ENCODE results near the gene RNF166. TPM values are rescaled to one million over a fixed set of nuclear protein-coding genes. Genes with fewer than 3 reads are reported as not detected.

The RNF166 gene
- total and polyA plus RNA-seq, 2 donors (not counting 3 experiments of a cell fraction or from before 2014, with no cell fraction given), result 27.6 to 38.8 TPM

- H2AFZ ChIP-seq (ENCODE audit: low read depth, low read length), result no peak overlapping the region
- no peaks in the 10 kb centered on the region for H4K20me1 ChIP-seq (replicated peaks; ENCODE audit: control insufficient read depth, extremely low read depth, insufficient read depth, low read length)
- no peak overlapping the region for H3K4me3 ChIP-seq (replicated peaks in 1 of 3; ENCODE audit: insufficient read depth in 1 of 3, low read depth in 1 of 3, low read length in 3 of 3)
- peaks cover 2% of the 10 kb centered on the region for H3K79me2 ChIP-seq (ENCODE audit: control insufficient read depth, insufficient read depth, low read length)
- no peak overlapping the region for H3K4me2 ChIP-seq (ENCODE audit: insufficient read depth, low read length)
- TF ChIP-seq POLR2AphosphoS5 (IDR thresholded peaks at IDR 0.05; ENCODE audit: insufficient read depth, low read depth, low read length), result no peak
- no peak for TF ChIP-seq JUN (IDR thresholded peaks at IDR 0.05; ENCODE audit: borderline replicate concordance, insufficient read depth, insufficient read length, low read depth)
- TF ChIP-seq, protein P1, sequence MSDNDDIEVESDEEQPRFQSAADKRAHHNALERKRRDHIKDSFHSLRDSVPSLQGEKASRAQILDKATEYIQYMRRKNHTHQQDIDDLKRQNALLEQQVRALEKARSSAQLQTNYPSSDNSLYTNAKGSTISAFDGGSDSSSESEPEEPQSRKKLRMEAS (IDR thresholded peaks at IDR 0.05; ENCODE audit: insufficient read depth, insufficient read length), result no peak
- no peak for TF ChIP-seq FOS (IDR thresholded peaks at IDR 0.05; ENCODE audit: borderline replicate concordance, insufficient read depth, low read length)
- TF ChIP-seq MYC (IDR thresholded peaks at IDR 0.05; ENCODE audit: low read depth, low read length), result no peak
- no peak for TF ChIP-seq POLR2A (IDR thresholded peaks at IDR 0.05; ENCODE audit: low read depth, low read length)
- no peak for TF ChIP-seq EZH2 (IDR thresholded peaks at IDR 0.05; ENCODE audit: borderline replicate concordance, low read depth, low read length, severe bottlenecking)
- no peak for TF ChIP-seq CTCF (IDR thresholded peaks at IDR 0.05; ENCODE audit: extremely low read depth in 1 of 2, insufficient read depth in 1 of 2, low read depth in 1 of 2, low read length in 2 of 2)
- TF ChIP-seq GATA2 (IDR thresholded peaks at IDR 0.05; ENCODE audit: insufficient read depth, insufficient read length, low read depth, low read length), result no peak
- H3K27ac ChIP-seq (ENCODE audit: insufficient read depth, low read depth, low read length), result no peak overlapping the region
- H3K9me1 ChIP-seq (replicated peaks; ENCODE audit: control insufficient read depth, extremely low read depth, insufficient read depth, low read length), result no peaks in the 10 kb centered on the region
- ChIA-PET CTCF (no interaction called here), POLR2A (no interaction called here)
- H3K36me3 ChIP-seq (ENCODE audit: control insufficient read depth in 2 of 2, extremely low read depth in 1 of 2, insufficient read depth in 2 of 2, low read length in 2 of 2), result peaks cover 15 to 71% of the 10 kb centered on the region in 2 experiments
- intact Hi-C loops (cut with micrococcal nuclease), result no loop called here
- H3K4me1 ChIP-seq (ENCODE audit: control insufficient read depth, extremely low read depth, insufficient read depth, low read length), result no peaks in the 10 kb centered on the region
- no peaks in the 10 kb centered on the region for H3K9me3 ChIP-seq (replicated peaks; ENCODE audit: control insufficient read depth, insufficient read depth, low read length)
- H3K27me3 ChIP-seq (ENCODE audit: control insufficient read depth in 2 of 2, insufficient read depth in 2 of 2, low read length in 2 of 2), result no peaks in the 10 kb centered on the region
- dilution Hi-C loops (cut with MboI; ENCODE audit: extremely low pct_ligation_motif_present, low sequenced_read_pairs), result no loop called here
- no peak for FAIRE-seq
- no peak for DNase-seq (ENCODE audit: low read depth, low spot score)
- no peak overlapping the region for H3K9ac ChIP-seq (replicated peaks; ENCODE audit: extremely low read depth, insufficient read depth, low read length)
- no TSS peak for BruUV-seq (replicated peaks)
Observed at GRCh38 chr16:88725609-88726407, 19.6 kb upstream of the RNF166 start.

Measured in endothelial cell of umbilical vein (primary cell).